ENCODE results near the gene UHRF1. TPM values are rescaled to one million over a fixed set of nuclear protein-coding genes. Genes with fewer than 3 reads are reported as not detected.

The UHRF1 gene
- total and polyA plus RNA-seq, 2 donors from 2014 or later, result 0.19 to 3.1 TPM

- Histone ChIP-seq H3K36me3 (ENCODE audit: control insufficient read depth in 2 of 3, insufficient read depth in 3 of 3, low read length in 3 of 3) (no peaks in the 10 kb centered on the region), H3K4me1 (ENCODE audit: control insufficient read depth in 2 of 3, insufficient read depth in 2 of 3, low read depth in 1 of 3, low read length in 3 of 3) (peaks cover 0 to 8% (median 8%) of the 10 kb centered on the region in 3 donors), H3K9me3 (ENCODE audit: control insufficient read depth in 2 of 3, insufficient read depth in 1 of 3, low read length in 3 of 3) (no peaks in the 10 kb centered on the region), H3K27ac (ENCODE audit: low read depth in 2 of 2, low read length in 2 of 2) (peak overlapping the region; percentile 41 to 55), H3K4me3 (ENCODE audit: low read length in 3 of 3) (peak overlapping the region; percentile 54 to 71 (median 68)), H3K27me3 (ENCODE audit: control insufficient read depth, insufficient read depth, low read length) (no peaks in the 10 kb centered on the region), H3K9ac (ENCODE audit: low read length in 3 of 3) (peak overlapping the region; percentile 4 to 82 (median 72))
- peak; percentile 46 to 89 (median 79) for DNase-seq
- intact Hi-C loops (cut with DNase I), result no loop called here
- TF ChIP-seq, protein P1, sequence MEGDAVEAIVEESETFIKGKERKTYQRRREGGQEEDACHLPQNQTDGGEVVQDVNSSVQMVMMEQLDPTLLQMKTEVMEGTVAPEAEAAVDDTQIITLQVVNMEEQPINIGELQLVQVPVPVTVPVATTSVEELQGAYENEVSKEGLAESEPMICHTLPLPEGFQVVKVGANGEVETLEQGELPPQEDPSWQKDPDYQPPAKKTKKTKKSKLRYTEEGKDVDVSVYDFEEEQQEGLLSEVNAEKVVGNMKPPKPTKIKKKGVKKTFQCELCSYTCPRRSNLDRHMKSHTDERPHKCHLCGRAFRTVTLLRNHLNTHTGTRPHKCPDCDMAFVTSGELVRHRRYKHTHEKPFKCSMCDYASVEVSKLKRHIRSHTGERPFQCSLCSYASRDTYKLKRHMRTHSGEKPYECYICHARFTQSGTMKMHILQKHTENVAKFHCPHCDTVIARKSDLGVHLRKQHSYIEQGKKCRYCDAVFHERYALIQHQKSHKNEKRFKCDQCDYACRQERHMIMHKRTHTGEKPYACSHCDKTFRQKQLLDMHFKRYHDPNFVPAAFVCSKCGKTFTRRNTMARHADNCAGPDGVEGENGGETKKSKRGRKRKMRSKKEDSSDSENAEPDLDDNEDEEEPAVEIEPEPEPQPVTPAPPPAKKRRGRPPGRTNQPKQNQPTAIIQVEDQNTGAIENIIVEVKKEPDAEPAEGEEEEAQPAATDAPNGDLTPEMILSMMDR (IDR thresholded peaks at IDR 0.05; ENCODE audit: borderline replicate concordance, extremely low read depth, insufficient read depth), result no peak
- FAIRE-seq, result no peak
These were observed 42.5 kb upstream of the UHRF1 start for GRCh38 chr19:4866595-4867424.

DNA sequence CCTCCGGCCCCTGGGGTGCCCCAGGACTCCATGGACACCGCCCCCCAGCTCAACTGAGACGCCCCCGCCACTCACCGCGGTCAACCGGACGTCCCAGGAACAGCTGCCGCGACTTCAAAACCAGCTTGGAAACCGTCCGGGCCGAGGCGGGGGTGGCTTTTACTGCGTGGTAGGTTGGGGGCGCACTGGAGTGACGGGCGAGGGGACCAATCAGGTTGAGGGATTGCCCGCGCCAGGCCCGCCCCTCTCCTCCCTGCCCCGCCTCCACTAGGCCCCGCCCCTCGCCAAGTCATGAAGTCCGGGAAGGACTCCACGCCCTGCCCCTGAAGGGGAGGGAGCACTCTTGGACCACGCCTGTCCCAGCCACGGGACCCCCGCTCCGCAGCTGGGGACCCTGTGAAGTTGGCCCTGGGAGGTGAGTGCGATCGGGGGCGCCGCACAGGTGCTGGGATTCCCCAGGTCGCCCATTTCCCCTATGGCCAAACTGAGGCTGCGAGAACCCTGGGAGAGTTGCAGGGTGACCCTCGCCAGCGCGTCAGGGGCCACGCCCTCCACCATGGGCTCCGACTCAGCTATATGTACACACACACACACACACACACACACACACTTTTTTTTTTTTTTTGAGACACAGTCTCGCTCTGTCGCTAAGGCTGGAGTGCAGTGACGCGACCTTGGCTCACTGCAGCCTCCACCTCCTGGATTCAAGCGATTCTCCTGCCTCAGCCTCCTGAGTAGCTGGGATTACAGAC lies 41.6 kb upstream of the UHRF1 start, which contains the start of gene PLIN3:
Gene PLIN3, minus strand, starts transcription at position 134 of the 752 bp plus-strand sequence. CDS start 6,273 bp downstream, outside the sequence.
- Histone ChIP-seq H3K27me3 (ENCODE audit: control insufficient read depth, insufficient read depth, low read length) (no peaks in the 10 kb centered on the region), H3K4me3 (ENCODE audit: low read length in 3 of 3) (peak within 1 kb of the TSS; percentile 58 to 71 (median 68)), H3K9me3 (ENCODE audit: control insufficient read depth in 2 of 3, insufficient read depth in 1 of 3, low read length in 3 of 3) (no peaks in the 10 kb centered on the region), H3K4me1 (ENCODE audit: control insufficient read depth in 2 of 3, insufficient read depth in 2 of 3, low read depth in 1 of 3, low read length in 3 of 3) (peaks cover 0 to 8% (median 8%) of the 10 kb centered on the region in 3 donors), H3K27ac (ENCODE audit: low read depth in 2 of 2, low read length in 2 of 2) (peak within 1 kb of the TSS; percentile 41 to 55), H3K9ac (ENCODE audit: low read length in 3 of 3) (peak within 1 kb of the TSS; percentile 32 to 82 (median 72)), H3K36me3 (ENCODE audit: control insufficient read depth in 2 of 3, insufficient read depth in 3 of 3, low read length in 3 of 3) (no peaks in the 10 kb centered on the region)
- TF ChIP-seq, protein P1 (IDR thresholded peaks at IDR 0.05; ENCODE audit: borderline replicate concordance, extremely low read depth, insufficient read depth), result no peak
- FAIRE-seq (no peak), DNase-seq (peak; percentile 95 to 99 (median 98))
- intact Hi-C loops (cut with DNase I), result no loop called here

GRCh38 chr19:4868286-4868834 lies 40.9 kb upstream of the UHRF1 start:
- no peak for FAIRE-seq
- H3K4me1 ChIP-seq (ENCODE audit: control insufficient read depth in 2 of 3, insufficient read depth in 2 of 3, low read depth in 1 of 3, low read length in 3 of 3), result peaks cover 0 to 8% (median 8%) of the 10 kb centered on the region in 3 donors
- no peaks in the 10 kb centered on the region for H3K36me3 ChIP-seq (ENCODE audit: control insufficient read depth in 2 of 3, insufficient read depth in 3 of 3, low read length in 3 of 3)
- no peaks in the 10 kb centered on the region for H3K27me3 ChIP-seq (ENCODE audit: control insufficient read depth, insufficient read depth, low read length)
- TF ChIP-seq, protein P1 (IDR thresholded peaks at IDR 0.05; ENCODE audit: borderline replicate concordance, extremely low read depth, insufficient read depth), result no peak
- H3K9me3 ChIP-seq (ENCODE audit: control insufficient read depth in 2 of 3, insufficient read depth in 1 of 3, low read length in 3 of 3), result no peaks in the 10 kb centered on the region
- no peak overlapping the region for H3K4me3 ChIP-seq (ENCODE audit: low read length in 3 of 3)
- intact Hi-C loops (cut with DNase I), result no loop called here
- DNase-seq, result no peak
- no peak overlapping the region for H3K27ac ChIP-seq (ENCODE audit: low read depth in 2 of 2, low read length in 2 of 2)
- no peak overlapping the region for H3K9ac ChIP-seq (ENCODE audit: low read length in 3 of 3)
